Mesendoderm (in vitro differentiated cells): ENCODE data around the gene ZNF780B. TPM values are rescaled to one million over a fixed set of nuclear protein-coding genes. Genes with fewer than 3 reads are reported as not detected.

Experiments used
- DNase-seq: peaks from one replicate; pipeline ENCODE4 v3.0.0; 2013
- H2AK5ac ChIP-seq: 2 replicates; pipeline ENCODE4 v1.6.1; 2013; ENCODE audit warnings: low read length, inconsistent platforms
- H2BK120ac ChIP-seq: 2 replicates; pipeline ENCODE4 v1.6.1; 2013; ENCODE audit warnings: low read depth, mild to moderate bottlenecking, low read length, moderate library complexity, mixed read lengths
- H2BK15ac ChIP-seq: replicated peaks from 2 replicates; pipeline ENCODE4 v1.6.1; 2013; ENCODE audit warnings: low read depth, mild to moderate bottlenecking, moderate library complexity
- H2BK5ac ChIP-seq: 2 replicates; pipeline ENCODE4 v1.6.1; 2013; ENCODE audit warnings: low read length, inconsistent platforms
- H3K18ac ChIP-seq: 2 replicates; pipeline ENCODE4 v1.6.1; 2013; ENCODE audit warnings: mild to moderate bottlenecking, low read length, mixed read lengths
- H3K23ac ChIP-seq: one replicate; pipeline ENCODE4 v1.6.1; 2013; ENCODE audit warnings: low read length
- H3K27ac ChIP-seq: 2 replicates; pipeline ENCODE4 v1.5.1; 2013; ENCODE audit warnings: low read depth, mild to moderate bottlenecking, inconsistent platforms, low read length, moderate library complexity
- H3K27me3 ChIP-seq: 2 replicates; pipeline ENCODE4 v1.6.1; 2013; ENCODE audit warnings: low read length, control low read depth, mild to moderate bottlenecking, inconsistent platforms; ENCODE audit not compliant: insufficient read depth, poor library complexity
- H3K36me3 ChIP-seq: 2 replicates; pipeline ENCODE4 v1.6.1; 2013; ENCODE audit warnings: low read length, inconsistent platforms; ENCODE audit not compliant: control insufficient read depth, insufficient read depth
- H3K4ac ChIP-seq: one replicate; pipeline ENCODE4 v1.6.1; 2013; ENCODE audit warnings: low read depth, mild to moderate bottlenecking, low read length, moderate library complexity
- H3K4me1 ChIP-seq: 2 replicates; pipeline ENCODE4 v1.6.1; 2013; ENCODE audit warnings: low read depth, low read length, inconsistent platforms; ENCODE audit not compliant: control insufficient read depth
- H3K4me2 ChIP-seq: 2 replicates; pipeline ENCODE4 v1.6.1; 2013; ENCODE audit warnings: low read length
- H3K4me3 ChIP-seq: 2 replicates; pipeline ENCODE4 v1.5.1; 2013; ENCODE audit warnings: mild to moderate bottlenecking, low read length
- H3K56ac ChIP-seq: one replicate; pipeline ENCODE4 v1.6.1; 2013; ENCODE audit warnings: low read length
- H3K79me1 ChIP-seq: 2 replicates; pipeline ENCODE4 v1.6.1; 2013; ENCODE audit warnings: low read length, inconsistent platforms
- H3K79me2 ChIP-seq: 2 replicates; pipeline ENCODE4 v1.6.1; 2013; ENCODE audit warnings: mild to moderate bottlenecking, low read length; ENCODE audit not compliant: control insufficient read depth, insufficient read depth
- H3K9ac ChIP-seq: 2 replicates; pipeline ENCODE4 v1.6.1; 2013; ENCODE audit warnings: low read length, inconsistent platforms
- H4K5ac ChIP-seq: one replicate; pipeline ENCODE4 v1.6.1; 2013; ENCODE audit warnings: low read length
- H4K8ac ChIP-seq: one replicate; pipeline ENCODE4 v1.6.1; 2013; ENCODE audit warnings: low read depth, mild to moderate bottlenecking, control low read depth, low read length, moderate library complexity
- WGBS: extraction: QIAGEN DNeasy Blood & Tissue Kit; methylation state at CpG from one replicate; pipeline ENCODE4 v1.1.7; 2013; ENCODE audit warnings: low lambda C conversion rate, missing lambda C conversion rate; ENCODE audit not compliant: insufficient coverage; ENCODE audit errors: extremely low coverage; 5-methylcytosine and 5-hydroxymethylcytosine counted together
- polyA plus RNA-seq, 2 experiments: library from polyadenylated mRNA; stranded (reverse); fragments of 200-250 nt; gene quantifications; one replicate each; pipeline ENCODE4 v1.2.3, GENCODE V29; 2013

Gene ZNF780B
- 9.1 TPM for polyA plus RNA-seq (2013, experiment 1 of 2)
- 8.0 TPM for polyA plus RNA-seq (2013, experiment 2 of 2)

DNA sequence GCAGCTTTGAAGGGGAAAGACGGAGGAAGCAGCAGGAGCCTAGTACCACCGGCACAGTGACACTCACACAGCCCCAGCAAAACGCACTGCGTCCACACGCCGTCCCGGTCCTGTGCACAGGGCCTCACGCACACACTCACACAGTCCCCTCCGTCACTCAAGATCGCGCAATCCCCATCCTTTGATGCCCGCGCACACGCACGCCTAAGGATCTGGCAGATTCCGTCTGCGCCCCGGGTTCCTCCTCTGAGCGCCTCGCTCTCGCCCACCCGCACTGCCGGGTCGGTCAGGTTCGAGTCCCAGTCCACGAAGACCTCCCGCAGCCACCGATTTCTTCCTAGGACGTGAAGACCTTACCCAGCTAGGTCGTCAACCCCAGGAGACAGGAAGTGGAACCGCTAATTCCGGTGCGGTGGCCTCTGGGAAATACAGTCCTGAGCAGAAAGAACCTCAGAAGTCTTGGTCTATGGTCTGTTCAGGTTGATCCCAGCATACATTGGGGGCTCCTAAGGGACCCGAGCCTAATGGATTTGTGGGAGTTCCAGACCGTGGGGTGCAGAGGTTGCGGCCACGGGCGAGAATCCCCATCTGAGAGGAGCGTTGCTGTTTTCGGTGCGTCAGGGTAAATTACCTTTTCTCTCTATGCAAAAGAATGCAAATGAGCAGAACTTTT, at the start of gene ZNF780B:
TSS of gene ZNF780B (minus strand) at position 400 of the 673 bp plus-strand sequence. CDS start 5,899 bp downstream, outside the sequence.
- H3K27ac ChIP-seq: no peak within 1 kb of the TSS
- peak within 1 kb of the TSS; percentile 25 for H3K23ac ChIP-seq
- no CpG with 5 or more reads among the region's 41 CpGs for WGBS

DNA sequence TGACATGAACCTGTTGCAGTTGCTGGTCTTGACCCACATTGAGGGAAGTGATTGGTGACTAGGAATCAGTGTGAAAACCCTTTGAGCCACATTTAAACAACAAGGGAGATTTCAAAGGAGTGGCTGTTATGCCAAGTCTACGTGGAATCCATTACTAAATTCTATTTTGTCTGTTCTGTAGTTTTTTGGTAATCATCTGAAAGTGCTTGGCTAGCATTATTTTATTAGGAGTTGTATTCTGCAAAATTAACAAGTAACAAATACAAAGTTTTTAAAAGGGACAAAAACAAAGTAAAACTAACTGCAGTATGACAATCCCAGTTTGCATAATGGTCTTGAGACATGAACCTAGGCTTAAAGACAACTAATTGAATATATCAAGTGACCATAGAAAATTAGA, 48.7 kb upstream of the ZNF780B start:
- Histone ChIP-seq H3K18ac (no peak overlapping the region), H4K5ac (no peak overlapping the region), H3K9ac (no peak overlapping the region), H3K4me2 (no peak overlapping the region), H3K36me3 (no peaks in the 10 kb centered on the region), H3K4me1 (no peaks in the 10 kb centered on the region), H3K4me3 (no peak overlapping the region), H4K8ac (no peak overlapping the region), H2BK15ac (no peak overlapping the region), H3K79me1 (no peaks in the 10 kb centered on the region), H3K23ac (no peak overlapping the region), H3K27ac (no peak overlapping the region), H3K79me2 (no peaks in the 10 kb centered on the region), H3K27me3 (no peaks in the 10 kb centered on the region), H2BK120ac (no peak overlapping the region), H2BK5ac (no peak overlapping the region), H2AK5ac (no peak overlapping the region), H3K56ac (no peak overlapping the region), H3K4ac (no peak overlapping the region)
- WGBS: no CpG with 5 or more reads among the region's 1 CpG
- DNase-seq: no peak

More for the DNA sequence above, at the start of gene ZNF780B:
- no peak within 1 kb of the TSS for H3K4ac ChIP-seq
- peak within 1 kb of the TSS; percentile 71 for H3K18ac ChIP-seq
- peaks cover 2% of the 10 kb centered on the region for H3K79me2 ChIP-seq
- H3K36me3 ChIP-seq: no peaks in the 10 kb centered on the region
- H3K4me3 ChIP-seq: peak within 1 kb of the TSS; percentile 71
- no peak within 1 kb of the TSS for H2BK5ac ChIP-seq
- no peak within 1 kb of the TSS for H2BK120ac ChIP-seq
- peak; percentile 76 for DNase-seq
- H3K9ac ChIP-seq: peak within 1 kb of the TSS; percentile 81
- H3K56ac ChIP-seq: peak within 1 kb of the TSS; percentile 89
- H3K79me1 ChIP-seq: peaks cover 4% of the 10 kb centered on the region
- H2AK5ac ChIP-seq: no peak within 1 kb of the TSS
- no peak within 1 kb of the TSS for H4K5ac ChIP-seq
- no peaks in the 10 kb centered on the region for H3K4me1 ChIP-seq
- peak within 1 kb of the TSS; percentile 79 for H3K4me2 ChIP-seq
- H2BK15ac ChIP-seq: no peak within 1 kb of the TSS
- H4K8ac ChIP-seq: peak within 1 kb of the TSS; percentile 77
- no peaks in the 10 kb centered on the region for H3K27me3 ChIP-seq

DNA sequence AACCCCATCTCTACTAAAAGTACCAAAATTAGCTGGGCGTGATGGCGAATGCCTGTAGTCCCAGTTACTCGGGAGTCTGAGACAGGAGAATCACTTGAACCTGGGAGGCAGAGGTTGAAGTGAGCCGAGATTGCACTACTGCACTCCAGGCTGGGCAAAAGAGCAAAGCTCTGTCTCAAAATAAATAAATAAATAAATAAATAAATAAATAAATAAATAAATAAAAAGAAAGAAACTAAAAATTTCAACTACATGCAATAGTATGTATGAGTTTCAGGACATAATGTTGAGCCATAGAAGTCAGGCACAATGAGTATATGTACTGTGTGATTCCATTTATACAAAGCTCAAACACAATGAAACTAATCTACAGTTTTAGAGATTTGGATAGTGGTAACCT, 47.6 kb upstream of the ZNF780B start:
- Histone ChIP-seq H2BK5ac (no peak overlapping the region), H3K27ac (no peak overlapping the region), H3K79me1 (no peaks in the 10 kb centered on the region), H3K4ac (no peak overlapping the region), H3K79me2 (no peaks in the 10 kb centered on the region), H3K4me1 (no peaks in the 10 kb centered on the region), H3K56ac (no peak overlapping the region), H3K23ac (no peak overlapping the region), H3K18ac (no peak overlapping the region), H3K4me2 (no peak overlapping the region), H3K27me3 (no peaks in the 10 kb centered on the region), H2BK120ac (no peak overlapping the region), H3K4me3 (no peak overlapping the region), H4K8ac (no peak overlapping the region), H4K5ac (no peak overlapping the region), H3K36me3 (no peaks in the 10 kb centered on the region), H2AK5ac (no peak overlapping the region), H3K9ac (no peak overlapping the region), H2BK15ac (no peak overlapping the region)
- DNase-seq: no peak
- no CpG with 5 or more reads among the region's 4 CpGs for WGBS

DNA sequence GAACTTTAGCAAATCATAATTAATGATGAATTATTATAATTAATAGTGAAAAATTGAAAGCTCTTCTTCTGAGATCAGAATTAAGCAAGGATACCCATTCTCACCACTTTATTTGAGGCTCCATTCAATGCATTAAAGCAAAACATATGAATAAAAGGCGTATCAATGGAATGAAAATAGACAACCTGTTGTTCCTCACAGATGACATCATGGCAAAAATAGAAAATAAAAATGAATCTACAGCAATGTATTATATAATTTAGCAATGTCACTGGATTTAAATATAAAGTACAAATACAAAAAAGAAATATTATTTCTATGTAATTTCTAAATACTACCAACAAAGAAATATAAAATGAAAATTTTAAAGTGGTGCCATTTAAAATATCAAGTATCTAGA, 45.8 kb upstream of the ZNF780B start:
- no peaks in the 10 kb centered on the region for H3K79me2 ChIP-seq
- no CpG with 5 or more reads among the region's 1 CpG for WGBS
- H3K27ac ChIP-seq: no peak overlapping the region
- H3K4ac ChIP-seq: no peak overlapping the region
- no peak overlapping the region for H3K18ac ChIP-seq
- H3K4me3 ChIP-seq: no peak overlapping the region
- no peak overlapping the region for H2BK15ac ChIP-seq
- no peak overlapping the region for H3K23ac ChIP-seq
- no peaks in the 10 kb centered on the region for H3K36me3 ChIP-seq
- no peak overlapping the region for H4K5ac ChIP-seq
- no peak overlapping the region for H4K8ac ChIP-seq
- no peaks in the 10 kb centered on the region for H3K27me3 ChIP-seq
- no peak overlapping the region for H3K9ac ChIP-seq
- H3K79me1 ChIP-seq: no peaks in the 10 kb centered on the region
- no peaks in the 10 kb centered on the region for H3K4me1 ChIP-seq
- no peak for DNase-seq
- no peak overlapping the region for H3K56ac ChIP-seq
- no peak overlapping the region for H2AK5ac ChIP-seq
- H2BK5ac ChIP-seq: no peak overlapping the region
- H2BK120ac ChIP-seq: no peak overlapping the region
- H3K4me2 ChIP-seq: no peak overlapping the region

DNA sequence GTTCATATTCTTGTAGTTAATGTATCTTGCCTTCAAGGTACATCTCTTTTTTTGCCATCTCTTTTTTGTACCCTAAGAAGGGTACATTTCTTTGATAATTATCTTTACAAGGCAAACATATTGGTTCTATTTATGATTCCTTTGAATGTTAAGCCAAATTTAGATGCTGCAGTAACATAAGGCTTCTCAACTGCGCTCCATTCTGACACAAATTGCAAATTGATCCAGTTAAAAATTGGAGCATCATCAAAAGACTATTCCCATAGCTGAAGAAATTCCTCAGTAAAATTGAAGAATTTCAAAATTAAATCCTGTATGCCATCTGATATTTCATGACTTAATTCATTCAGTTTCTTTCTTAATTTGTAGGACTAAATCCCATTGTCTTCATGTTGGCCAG, 37.4 kb upstream of the ZNF780B start:
- Histone ChIP-seq H3K4me2 (no peak overlapping the region), H4K8ac (no peak overlapping the region), H3K79me1 (no peaks in the 10 kb centered on the region), H3K18ac (no peak overlapping the region), H3K4me3 (no peak overlapping the region), H3K9ac (no peak overlapping the region), H3K27ac (no peak overlapping the region), H3K4me1 (no peaks in the 10 kb centered on the region), H2BK15ac (no peak overlapping the region), H2BK120ac (no peak overlapping the region), H3K27me3 (no peaks in the 10 kb centered on the region), H3K23ac (no peak overlapping the region), H2BK5ac (no peak overlapping the region), H4K5ac (no peak overlapping the region), H3K56ac (no peak overlapping the region), H3K36me3 (no peaks in the 10 kb centered on the region), H3K4ac (no peak overlapping the region), H3K79me2 (no peaks in the 10 kb centered on the region), H2AK5ac (no peak overlapping the region)
- WGBS: no CpG with 5 or more reads among the region's 1 CpG
- no peak for DNase-seq
